HepG2 (cell line): ENCODE measurements around the gene SLC2A14. TPM values are rescaled to one million over a fixed set of nuclear protein-coding genes. Genes with fewer than 3 reads are reported as not detected.

Source experiments
- ATAC-seq: fragments of 200-7000 bp; cut with Tn5 transposase; 3 replicates; pipeline ENCODE4 v1.9.1; 2020; ENCODE audit warnings: mild to moderate bottlenecking, moderate library complexity
- BruUV-seq: library from RNA; stranded (reverse); fragments of 400-500 nt; replicated peaks from 2 replicates; lab custom pipeline; 2021; lab: Mats Ljungman, UMichigan
- CTCF ChIA-PET: fragments of 300-600 bp; formaldehyde crosslinking; extraction: SDS; loops from one replicate; lab custom pipeline; 2021; ENCODE audit warnings: low total read pairs, inconsistent platforms, low intra/inter-chr PET ratio; lab: Yijun Ruan, JAX
- POLR2A ChIA-PET: fragments of 350-600 bp; sonication (Branson Sonifier 250); formaldehyde crosslinking; loops from one replicate; lab custom pipeline; 2020; ENCODE audit warnings: antibody characterized with exemption, inconsistent platforms; lab: Yijun Ruan, JAX
- DNase-seq: peaks from one replicate; pipeline ENCODE4 v3.0.0-alpha.2; 2015; ENCODE audit warnings: low spot score
- FAIRE-seq: peaks from 3 replicates; lab custom pipeline; 2011; peaks lifted over from hg19 to GRCh38; lab: Jason Lieb, UNC
- H2AFZ ChIP-seq: one replicate; pipeline ENCODE4 v1.6.1; 2011; ENCODE audit warnings: low read length, inconsistent platforms
- H3K27ac ChIP-seq: fragments of 300-600 bp; 3 replicates; pipeline ENCODE4 v1.8.0; 2011; ENCODE audit warnings: mixed run types, mild to moderate bottlenecking, mixed read lengths, low read length, inconsistent platforms; ENCODE audit not compliant: insufficient read depth; ENCODE audit errors: extremely low read length
- H3K27me3 ChIP-seq, 2 experiments: fragments of 200-600 bp in 1 of 2; 2 replicates in 1 of 2; 3 replicates in 1 of 2; pipeline versions ENCODE4 v1.6.0 to v1.8.0; 2011; ENCODE audit warnings: low read length in 2 of 2, mild to moderate bottlenecking in 2 of 2, moderate library complexity in 2 of 2, inconsistent platforms in 1 of 2; ENCODE audit not compliant: insufficient read depth in 2 of 2, control insufficient read depth in 1 of 2
- H3K36me3 ChIP-seq, 2 experiments: fragments of 200-600 bp in 1 of 2; replicated peaks in 1 of 2; 2 replicates in 1 of 2; 3 replicates in 1 of 2; pipeline versions ENCODE4 v1.5.1 to v1.8.0; 2011; ENCODE audit warnings: low read length in 2 of 2, inconsistent platforms in 1 of 2; ENCODE audit not compliant: insufficient read depth in 2 of 2, control insufficient read depth in 1 of 2
- H3K4me1 ChIP-seq: 2 replicates; pipeline ENCODE4 v1.5.1; 2012; ENCODE audit warnings: low read length, inconsistent platforms; ENCODE audit not compliant: insufficient read depth
- H3K4me2 ChIP-seq: 2 replicates; pipeline ENCODE4 v1.6.0; 2011; ENCODE audit warnings: low read depth, low read length, inconsistent platforms
- H3K4me3 ChIP-seq, 3 experiments: fragments of 200-600 bp in 1 of 3; sonication (generic), shearing (Covaris generic) in 1 of 3; replicated peaks in 1 of 3; 2 replicates each; pipeline ENCODE4 v1.5.1; 2011 to 2016; ENCODE audit warnings: low read length in 3 of 3, inconsistent platforms in 2 of 3, low read depth in 2 of 3, mild to moderate bottlenecking in 2 of 3, control low read depth in 1 of 3, mixed read lengths in 1 of 3; ENCODE audit not compliant: insufficient read depth in 1 of 3
- H3K79me2 ChIP-seq: one replicate; pipeline ENCODE4 v1.6.1; 2011; ENCODE audit warnings: low read length, inconsistent platforms; ENCODE audit not compliant: insufficient read depth
- H3K9ac ChIP-seq: 2 replicates; pipeline ENCODE4 v1.6.0; 2011; ENCODE audit warnings: mild to moderate bottlenecking, low read depth, low read length, inconsistent platforms; ENCODE audit not compliant: insufficient read depth
- H3K9me3 ChIP-seq: 2 replicates; pipeline ENCODE4 v1.5.1; 2012; ENCODE audit warnings: mild to moderate bottlenecking, low read length
- H4K20me1 ChIP-seq: 2 replicates; pipeline ENCODE4 v1.6.0; 2011; ENCODE audit warnings: inconsistent platforms, mild to moderate bottlenecking, low read length, moderate library complexity; ENCODE audit not compliant: insufficient read depth
- FOSL1 ChIP-seq: sonication (generic); formaldehyde crosslinking; IDR thresholded peaks from 2 replicates; pipeline ENCODE4 v1.9.0; 2021; ENCODE audit warnings: missing genetic modification reagents, borderline replicate concordance
- FOXP4 ChIP-seq: sonication (generic); formaldehyde crosslinking; IDR thresholded peaks from 2 replicates; pipeline ENCODE4 v1.4.0; 2020; ENCODE audit warnings: missing genetic modification reagents
- IRF2 ChIP-seq: IDR thresholded peaks from 2 replicates; pipeline ENCODE4 v1.6.1; 2018; ENCODE audit warnings: missing genetic modification reagents, missing compliant biosample characterization
- KAT2B ChIP-seq: fragments of 150-350 bp; IDR thresholded peaks from 2 replicates; pipeline ENCODE4 v1.6.1; 2014; ENCODE audit warnings: low read depth, low read length, borderline replicate concordance
- MIER2 ChIP-seq: IDR thresholded peaks from 2 replicates; pipeline ENCODE4 v1.6.1; 2016; ENCODE audit warnings: missing biosample characterization, missing genetic modification reagents
- NR2F2 ChIP-seq: IDR thresholded peaks from 2 replicates; pipeline ENCODE4 v1.6.1; 2012; ENCODE audit warnings: low read depth, inconsistent platforms, borderline replicate concordance
- PHF21A ChIP-seq: sonication (generic); formaldehyde crosslinking; IDR thresholded peaks from 2 replicates; pipeline ENCODE4 v1.5.0; 2020; ENCODE audit warnings: mild to moderate bottlenecking, missing genetic modification reagents
- PITX1 ChIP-seq: sonication (generic); formaldehyde crosslinking; IDR thresholded peaks from 2 replicates; pipeline ENCODE4 v1.5.1; 2020; ENCODE audit warnings: mild to moderate bottlenecking, missing genetic modification reagents
- RARA ChIP-seq: IDR thresholded peaks from 2 replicates; pipeline ENCODE4 v1.6.1; 2016; ENCODE audit warnings: missing genetic modification reagents, missing compliant biosample characterization
- ZNF230 ChIP-seq: sonication (generic); formaldehyde crosslinking; IDR thresholded peaks from 2 replicates; pipeline ENCODE4 v1.4.0; 2020; ENCODE audit warnings: mild to moderate bottlenecking, missing genetic modification reagents
- ZNF333 ChIP-seq: sonication (generic); formaldehyde crosslinking; IDR thresholded peaks from 2 replicates; pipeline ENCODE4 v1.4.0; 2020; ENCODE audit warnings: mild to moderate bottlenecking, missing genetic modification reagents, borderline replicate concordance
- ZNF576 ChIP-seq: sonication (generic); formaldehyde crosslinking; IDR thresholded peaks from 2 replicates; pipeline ENCODE4 v1.4.0; 2020; ENCODE audit warnings: mild to moderate bottlenecking, missing genetic modification reagents
- ZNF609 ChIP-seq: sonication (generic); formaldehyde crosslinking; IDR thresholded peaks from 2 replicates; pipeline ENCODE4 v1.4.0; 2020; ENCODE audit warnings: mild to moderate bottlenecking, missing genetic modification reagents, borderline replicate concordance
- WGBS: methylation state at CpG from one replicate; pipeline ENCODE4 v1.1.6; 2017; ENCODE audit warnings: low lambda C conversion rate; 5-methylcytosine and 5-hydroxymethylcytosine counted together
- in situ Hi-C: cut with HindIII; loops from 2 replicates; pipeline ENCODE4 v1.10.0; 2017; ENCODE audit warnings: low pct_unique_long_range_greater_than_20kb; ENCODE audit not compliant: extremely low pct_ligation_motif_present
- intact Hi-C: fragments of 100-400 bp; cut with micrococcal nuclease; formaldehyde crosslinking; loops from one replicate; pipeline ENCODE4 v1.10.0; 2022; ENCODE audit not compliant: unreplicated experiment
- polyA plus RNA-seq, 8 experiments: library from polyadenylated mRNA; depleted of rRNA in 3 of 8; stranded (reverse) in 7 of 8; unstranded in 1 of 8; fragments of >200 nt; fragmentation: Illumina TruSeq in 4 of 8; extraction: Trizol in 4 of 8; gene quantifications; 2 replicates each; pipeline versions ENCODE4 v1.2.1 to v1.2.3, GENCODE V29; 2011 to 2016; ENCODE audit warnings: low read depth in 4 of 8, missing spikeins in 1 of 8, mixed read lengths in 1 of 8; ENCODE audit not compliant: insufficient read depth in 1 of 8
- total RNA-seq, 5 experiments: library from RNA; depleted of rRNA; stranded (reverse); fragments of >200 nt; fragmentation: Illumina TruSeq; extraction: Trizol; gene quantifications; 2 replicates each; pipeline ENCODE4 v1.2.3, GENCODE V29; 2016; ENCODE audit warnings: low read depth in 1 of 5
- TF ChIP-seq, protein P1 (sequence below): sonication (generic); formaldehyde crosslinking; IDR thresholded peaks from 2 replicates; pipeline ENCODE4 v1.4.0; 2020; ENCODE audit warnings: missing genetic modification reagents, mild to moderate bottlenecking, borderline replicate concordance

The SLC2A14 gene
- total and polyA plus RNA-seq, 2 of the 13 experiments (the other 11 are each of a cell fraction or from before 2014, with no cell fraction given) = 7.7 to 39.0 TPM

DNA sequence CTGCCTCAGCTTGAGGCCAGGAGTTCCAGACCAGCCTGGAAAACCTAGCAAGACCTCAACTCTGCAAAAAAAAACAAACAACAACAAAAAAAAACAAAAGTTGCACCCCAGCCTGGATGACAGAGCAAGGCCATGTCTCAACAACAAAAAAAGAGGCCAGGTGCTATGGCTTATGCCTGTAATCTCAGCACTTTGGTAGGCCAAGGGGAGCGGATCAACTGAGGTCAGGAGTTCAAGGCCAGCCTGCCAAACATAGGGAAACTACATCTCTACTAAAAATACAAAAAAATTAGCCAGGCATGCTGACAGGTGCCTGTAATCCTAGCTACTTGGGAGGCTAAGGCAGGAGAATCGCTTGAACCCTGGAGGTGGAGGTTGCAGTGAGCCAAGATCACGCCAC lies 6.5 kb upstream of the SLC2A14 start:
- Histone ChIP-seq H3K4me1 (peaks cover 42% of the 10 kb centered on the region), H2AFZ (no peak overlapping the region), H3K9me3 (no peaks in the 10 kb centered on the region), H3K36me3 (peaks cover 0 to 5% of the 10 kb centered on the region in 2 experiments; a peak in 2 of 5 replicates), H3K27me3 (no peaks in the 10 kb centered on the region), H3K9ac (no peak overlapping the region), H4K20me1 (no peaks in the 10 kb centered on the region), H3K4me2 (no peak overlapping the region), H3K79me2 (peaks cover under 1% of the 10 kb centered on the region), H3K27ac (peak overlapping the region; percentile 46), H3K4me3 (no peak overlapping the region)
- in situ Hi-C loops (no loop called here), intact Hi-C loops (no loop called here)
- BruUV-seq = no TSS peak
- ChIA-PET POLR2A (interaction anchor here (0.6 to 0.7 kb wide), 3 partner anchors 11 to 37 kb away, joined by 3 to 4 read pairs (median 3); no protein-coding TSS in a partner anchor), CTCF (no interaction called here)
- 73% methylated on average over 3 of the region's 3 CpGs for WGBS
- peak; percentile 34; the same call in 1 of the 3 replicates for ATAC-seq
- FAIRE-seq = no peak
- DNase-seq = peak; percentile 50
- TF ChIP-seq MIER2 (no peak), ZNF333 (no peak), ZNF576 (no peak), NR2F2 (peak; percentile 38; the same call in 1 of the 2 replicates), KAT2B (no peak), FOSL1 (CRISPR knock-in tag) (no peak), PITX1 (CRISPR knock-in tag) (peak; percentile 57; the same call in 1 of the 2 replicates), RARA (CRISPR knock-in tag) (peak; percentile 74), ZNF609 (CRISPR knock-in tag) (peak; percentile 22; the same call in 1 of the 2 replicates), FOXP4 (CRISPR knock-in tag) (peak; percentile 41; the same call in 1 of the 2 replicates), IRF2 (CRISPR knock-in tag) (no peak), PHF21A (0 out of 2 replicates have a peak, but pooled peaks have one; percentile 24), ZNF230 (CRISPR knock-in tag) (no peak)
- TF ChIP-seq, protein P1, sequence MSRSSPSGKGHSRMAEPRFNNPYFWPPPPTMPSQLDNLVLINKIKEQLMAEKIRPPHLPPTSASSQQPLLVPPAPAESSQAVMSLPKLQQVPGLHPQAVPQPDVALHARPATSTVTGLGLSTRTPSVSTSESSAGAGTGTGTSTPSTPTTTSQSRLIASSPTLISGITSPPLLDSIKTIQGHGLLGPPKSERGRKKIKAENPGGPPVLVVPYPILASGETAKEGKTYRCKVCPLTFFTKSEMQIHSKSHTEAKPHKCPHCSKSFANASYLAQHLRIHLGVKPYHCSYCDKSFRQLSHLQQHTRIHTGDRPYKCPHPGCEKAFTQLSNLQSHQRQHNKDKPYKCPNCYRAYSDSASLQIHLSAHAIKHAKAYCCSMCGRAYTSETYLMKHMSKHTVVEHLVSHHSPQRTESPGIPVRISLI = peak; percentile 34; the same call in 1 of the 2 replicates
